HEK293T (cell line): ENCODE results near the gene FBLN1.
"Not testable (repeated sequence)": the region's sequence is repeated elsewhere in the genome, so short reads cannot be mapped to it uniquely, and the experiment has no call there.

Experiments used
- CTCF ChIA-PET: fragments of 350-600 bp; formaldehyde crosslinking; extraction: SDS; loops from one replicate; lab custom pipeline; 2021; ENCODE audit warnings: antibody characterized with exemption, inconsistent platforms; lab: Yijun Ruan, JAX
- POLR2A ChIA-PET: fragments of 350-600 bp; formaldehyde crosslinking; extraction: SDS; loops from one replicate; lab custom pipeline; 2020; ENCODE audit warnings: antibody characterized with exemption, inconsistent platforms; lab: Yijun Ruan, JAX
- DNase-seq: peaks from one replicate; pipeline ENCODE4 v3.0.0; 2012; ENCODE audit warnings: mixed read lengths; ENCODE audit errors: extremely low spot score
- BHLHE40 ChIP-seq: fragments of 450-650 bp; IDR thresholded peaks from 2 replicates; pipeline ENCODE4 v1.6.1; 2016; ENCODE audit warnings: mild to moderate bottlenecking, moderate library complexity, borderline replicate concordance
- CTBP1 ChIP-seq: fragments of 450-650 bp; IDR thresholded peaks from 2 replicates; pipeline ENCODE4 v1.6.1; 2016; ENCODE audit warnings: borderline replicate concordance
- ELF4 ChIP-seq: fragments of 450-650 bp; IDR thresholded peaks from 2 replicates; pipeline ENCODE4 v1.6.1; 2017; ENCODE audit warnings: antibody characterized with exemption
- FOXA1 ChIP-seq: fragments of 450-650 bp; IDR thresholded peaks from 2 replicates; pipeline ENCODE4 v1.6.1; 2016; ENCODE audit warnings: mild to moderate bottlenecking
- FOXK2 ChIP-seq: fragments of 450-650 bp; IDR thresholded peaks from 2 replicates; pipeline ENCODE4 v1.6.1; 2016; ENCODE audit warnings: mild to moderate bottlenecking
- FOXM1 ChIP-seq: fragments of 450-650 bp; IDR thresholded peaks from 2 replicates; pipeline ENCODE4 v1.6.1; 2017; ENCODE audit warnings: mild to moderate bottlenecking, borderline replicate concordance
- HDGF ChIP-seq: fragments of 450-650 bp; IDR thresholded peaks from 2 replicates; pipeline ENCODE4 v1.6.1; 2017; ENCODE audit warnings: antibody characterized with exemption, borderline replicate concordance
- L3MBTL2 ChIP-seq: fragments of 450-650 bp; conservative IDR thresholded peaks from 2 replicates; pipeline ENCODE4 v1.6.1; 2016; ENCODE audit warnings: mild to moderate bottlenecking
- LEF1 ChIP-seq: fragments of 450-650 bp; IDR thresholded peaks from 2 replicates; pipeline ENCODE4 v1.6.1; 2017; ENCODE audit warnings: mild to moderate bottlenecking, borderline replicate concordance
- NFRKB ChIP-seq: fragments of 450-650 bp; IDR thresholded peaks from 2 replicates; pipeline ENCODE4 v1.6.1; 2016; ENCODE audit warnings: mild to moderate bottlenecking, moderate library complexity
- SP1 ChIP-seq: fragments of 450-650 bp; IDR thresholded peaks from 2 replicates; pipeline ENCODE4 v1.6.1; 2017
- TARDBP ChIP-seq: fragments of 450-650 bp; IDR thresholded peaks from 2 replicates; pipeline ENCODE4 v1.6.1; 2016
- ZNF384 ChIP-seq: fragments of 450-650 bp; IDR thresholded peaks from 2 replicates; pipeline ENCODE4 v1.6.1; 2016
- TF ChIP-seq, protein P1 (sequence below): fragments of 450-650 bp; IDR thresholded peaks from 2 replicates; pipeline ENCODE4 v1.6.1; 2016

Gene FBLN1

DNA sequence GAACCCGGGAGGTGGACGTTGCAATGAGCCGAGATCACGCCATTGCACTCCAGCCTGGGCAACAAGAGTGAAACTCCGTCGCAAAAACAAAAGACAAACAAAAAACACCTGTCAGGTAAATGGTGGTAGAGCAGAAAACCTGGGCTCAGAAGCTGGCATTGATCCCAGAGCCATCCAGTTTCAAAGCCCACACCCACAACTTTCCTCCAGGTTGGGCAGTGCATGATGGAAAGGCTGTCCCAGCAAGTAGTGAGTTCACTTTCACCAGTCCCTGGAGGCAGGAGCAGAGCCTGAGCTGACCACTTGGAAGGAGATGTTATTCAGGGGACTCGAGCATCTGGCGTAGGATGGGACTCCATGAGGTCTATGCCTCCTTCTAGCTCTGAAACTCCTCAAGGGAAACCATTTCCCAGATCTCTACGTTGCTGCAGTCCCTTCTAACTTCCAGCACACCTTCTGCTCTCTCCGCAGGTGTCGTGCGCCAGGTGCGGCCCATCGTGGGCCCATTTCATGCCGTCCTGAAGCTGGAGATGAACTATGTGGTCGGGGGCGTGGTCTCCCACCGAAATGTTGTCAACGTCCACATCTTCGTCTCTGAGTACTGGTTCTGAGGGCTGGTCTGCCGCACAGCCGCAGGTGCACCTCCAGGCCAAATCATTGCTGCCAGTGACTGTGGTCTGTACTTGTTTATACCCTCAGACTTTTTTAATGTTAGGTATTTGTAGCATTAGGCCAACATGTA is 97.3 kb downstream of the FBLN1 start:
- ChIA-PET POLR2A (no interaction called here), CTCF (interaction anchor here (0.8 kb wide), 1 partner anchor 363 kb away, joined by 3 read pairs; no protein-coding TSS in a partner anchor)
- no peak for DNase-seq
- TF ChIP-seq ELF4: no peak
- TF ChIP-seq, protein P1, sequence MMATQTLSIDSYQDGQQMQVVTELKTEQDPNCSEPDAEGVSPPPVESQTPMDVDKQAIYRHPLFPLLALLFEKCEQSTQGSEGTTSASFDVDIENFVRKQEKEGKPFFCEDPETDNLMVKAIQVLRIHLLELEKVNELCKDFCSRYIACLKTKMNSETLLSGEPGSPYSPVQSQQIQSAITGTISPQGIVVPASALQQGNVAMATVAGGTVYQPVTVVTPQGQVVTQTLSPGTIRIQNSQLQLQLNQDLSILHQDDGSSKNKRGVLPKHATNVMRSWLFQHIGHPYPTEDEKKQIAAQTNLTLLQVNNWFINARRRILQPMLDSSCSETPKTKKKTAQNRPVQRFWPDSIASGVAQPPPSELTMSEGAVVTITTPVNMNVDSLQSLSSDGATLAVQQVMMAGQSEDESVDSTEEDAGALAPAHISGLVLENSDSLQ: no peak
- no peak for TF ChIP-seq FOXK2
- no peak for TF ChIP-seq L3MBTL2
- TF ChIP-seq TARDBP: no peak
- TF ChIP-seq SP1: no peak

DNA sequence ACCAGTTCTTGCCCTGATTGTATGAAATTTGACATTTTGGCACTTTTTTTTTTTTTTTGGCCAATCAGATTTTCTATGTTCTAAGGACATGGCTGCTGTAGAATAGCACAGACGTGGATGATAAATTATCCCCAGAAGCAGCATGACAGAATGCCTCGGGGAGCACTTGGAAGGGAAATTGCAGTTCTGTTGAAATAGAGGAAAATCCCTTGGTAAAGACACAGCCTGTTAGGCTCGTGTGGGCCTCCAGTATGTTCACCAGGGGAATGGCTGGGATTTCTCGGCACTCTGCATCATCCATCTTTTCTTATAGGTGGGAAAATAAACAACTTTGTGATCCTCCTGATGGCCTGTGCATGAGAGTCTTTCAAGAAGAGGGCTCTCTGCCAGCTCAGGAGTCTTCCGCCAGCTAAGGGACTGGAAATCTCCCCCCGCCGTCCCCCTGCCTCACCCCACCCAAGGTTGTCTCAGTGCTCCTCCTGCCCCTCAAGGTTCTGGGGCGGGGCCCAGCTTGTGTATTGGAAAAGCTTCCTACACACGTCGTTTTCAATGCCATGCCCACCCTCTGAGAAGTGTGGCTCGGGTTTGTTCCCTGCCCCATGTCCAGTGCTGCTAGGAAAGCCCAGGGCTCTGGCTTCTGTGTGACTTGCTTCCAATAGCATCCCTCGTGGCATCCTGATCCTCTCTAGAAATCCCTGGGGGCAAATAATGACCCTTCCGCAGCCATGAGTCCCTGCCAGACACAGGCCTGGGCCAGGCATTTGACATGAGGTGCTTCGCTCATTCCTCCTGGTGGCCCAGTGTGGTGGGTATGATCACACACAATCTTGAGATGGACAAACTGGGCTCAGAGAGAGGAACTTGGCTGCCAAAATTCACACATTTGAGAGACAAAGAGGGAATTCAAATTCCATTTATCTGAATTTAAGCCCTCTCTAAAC is 98.4 kb downstream of the FBLN1 start:
- ChIA-PET POLR2A (no interaction called here), CTCF (no interaction called here)
- no peak for DNase-seq
- TF ChIP-seq NFRKB (no peak), TARDBP (no peak), SP1 (no peak), CTBP1 (no peak), FOXM1 (no peak), FOXK2 (no peak), LEF1 (no peak), ZNF384 (no peak), HDGF (no peak), L3MBTL2 (no peak), BHLHE40 (no peak)

DNA sequence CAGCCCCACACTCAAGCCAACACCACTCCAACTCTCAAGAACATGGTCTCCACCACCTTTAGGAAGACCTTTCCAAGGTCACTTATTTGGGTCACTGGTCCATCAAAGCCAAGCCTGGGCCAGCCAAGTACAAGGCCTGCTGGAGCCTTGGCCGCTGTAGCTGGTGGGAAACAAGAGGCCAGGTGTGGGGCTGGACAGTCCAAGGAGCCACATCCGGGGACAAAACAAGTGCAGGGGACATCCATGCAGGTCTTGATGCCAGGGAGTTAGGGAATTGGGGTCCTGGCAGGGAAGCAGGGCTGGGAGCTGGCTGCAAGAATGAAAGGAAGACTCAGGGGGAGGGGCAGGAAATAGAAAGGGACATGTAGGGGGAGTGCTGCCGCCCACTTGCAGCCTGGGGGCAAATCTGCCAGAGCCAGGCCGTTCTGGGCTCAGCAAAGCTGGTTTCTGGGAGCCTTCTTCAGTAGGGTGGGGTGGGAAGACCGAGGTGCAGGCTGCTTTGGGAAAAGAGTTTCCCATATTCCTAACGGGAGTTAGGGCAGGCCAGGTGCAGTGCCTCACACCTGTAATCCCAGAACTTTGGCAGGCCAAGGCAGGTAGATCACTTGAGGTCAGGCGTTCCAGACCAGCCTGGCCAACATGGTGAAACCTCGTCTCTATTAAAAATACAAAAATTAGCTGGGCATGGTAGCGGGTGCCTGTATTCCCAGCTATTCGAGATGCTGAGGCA is 99.5 kb downstream of the FBLN1 start:
- no peak for DNase-seq
- CTCF ChIA-PET: interaction anchor here (1.2 kb wide), 1 partner anchor 24 kb away, joined by 3 read pairs; no protein-coding TSS in a partner anchor
- no peak for TF ChIP-seq LEF1
- TF ChIP-seq CTBP1: no peak
- no peak for TF ChIP-seq ZNF384
- TF ChIP-seq BHLHE40: no peak
- TF ChIP-seq SP1: no peak
- TF ChIP-seq FOXM1: no peak
- TF ChIP-seq ELF4: no peak
- POLR2A ChIA-PET: interaction anchor here (0.6 kb wide), 1 partner anchor 77 kb away, joined by 4 read pairs; no protein-coding TSS in a partner anchor

DNA sequence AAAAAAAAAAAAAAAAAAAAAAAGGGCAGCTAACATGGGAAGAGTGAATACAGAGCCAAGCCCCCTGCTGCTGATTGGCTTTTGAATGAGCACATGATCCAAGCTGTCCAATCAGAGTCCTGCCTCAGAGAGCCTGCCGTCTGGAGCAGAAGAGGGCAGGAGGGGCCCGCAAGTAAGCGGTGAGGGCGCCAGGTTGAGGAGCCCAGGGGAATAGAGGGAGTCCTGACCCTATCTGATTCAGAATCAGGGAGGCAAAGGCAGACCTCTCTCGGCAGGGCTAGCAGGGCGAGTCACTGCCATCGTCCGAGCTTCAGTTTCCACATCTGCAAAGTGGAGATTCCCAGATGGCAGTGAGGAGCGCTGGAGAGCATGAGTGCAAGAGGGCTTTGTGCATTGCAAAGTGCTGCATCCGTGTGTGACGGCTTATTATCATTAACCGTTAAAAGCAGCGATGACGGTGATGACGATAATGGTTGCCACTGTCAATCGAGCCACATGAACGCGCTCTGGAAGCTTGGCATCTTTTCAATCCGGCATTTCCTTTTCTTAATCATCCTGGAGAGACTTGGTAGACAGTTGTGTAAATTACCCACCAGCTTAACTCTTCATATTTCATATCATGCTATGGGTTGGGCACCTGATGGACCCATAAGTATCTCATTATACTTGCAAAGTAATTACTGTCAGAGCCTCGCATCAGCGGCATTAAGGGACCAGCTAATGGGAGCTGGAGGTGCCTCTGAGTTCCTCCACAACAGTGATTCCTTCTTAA is 100.3 kb downstream of the FBLN1 start:
- ChIA-PET POLR2A (interaction anchor here (0.6 kb wide), 1 partner anchor 78 kb away, joined by 4 read pairs; no protein-coding TSS in a partner anchor), CTCF (interaction anchor here (1.2 kb wide), 1 partner anchor 25 kb away, joined by 3 read pairs; no protein-coding TSS in a partner anchor)
- peak; percentile 63 for DNase-seq
- peak; percentile 87 for TF ChIP-seq ZNF384
- TF ChIP-seq BHLHE40: no peak

- no peak for DNase-seq
- ChIA-PET CTCF (interaction anchor here (1.2 kb wide), 1 partner anchor 26 kb away, joined by 3 read pairs; no protein-coding TSS in a partner anchor), POLR2A (no interaction called here)
- TF ChIP-seq FOXA1: no peak
- TF ChIP-seq, protein P1: no peak
- TF ChIP-seq FOXM1: no peak
- TF ChIP-seq SP1: no peak
- no peak for TF ChIP-seq CTBP1
- TF ChIP-seq ELF4: no peak
- TF ChIP-seq FOXK2: no peak
- TF ChIP-seq NFRKB: no peak
- TF ChIP-seq TARDBP: no peak
Observed at GRCh38 chr22:45603619-45604018, 100.9 kb downstream of the FBLN1 start.

DNA sequence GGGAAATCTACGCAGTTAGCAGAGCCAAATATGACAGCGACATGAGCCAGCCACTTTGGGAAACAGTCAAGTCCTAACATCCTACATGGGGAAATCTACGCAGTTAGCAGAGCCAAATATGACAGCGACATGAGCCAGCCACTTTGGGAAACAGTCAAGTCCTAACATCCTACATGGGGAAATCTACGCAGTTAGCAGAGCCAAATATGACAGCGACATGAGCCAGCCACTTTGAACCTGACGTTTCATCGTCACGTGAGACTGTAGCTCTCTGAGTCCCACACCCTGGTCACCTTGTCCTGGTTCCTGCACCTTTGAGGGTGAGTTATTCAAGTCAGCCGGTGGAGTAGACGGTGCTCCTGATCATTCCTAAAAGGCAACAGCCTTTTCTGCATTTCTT is 105.4 kb downstream of the FBLN1 start:
- DNase-seq, POLR2A ChIA-PET, CTCF ChIA-PET: not testable (repeated sequence)
